ENCODE results near the gene NUDT5. TPM values are rescaled to one million over a fixed set of nuclear protein-coding genes. Genes with fewer than 3 reads are reported as not detected.

The NUDT5 gene
- 42.5 and 44.0 TPM in 2 replicates for total RNA-seq

DNA sequence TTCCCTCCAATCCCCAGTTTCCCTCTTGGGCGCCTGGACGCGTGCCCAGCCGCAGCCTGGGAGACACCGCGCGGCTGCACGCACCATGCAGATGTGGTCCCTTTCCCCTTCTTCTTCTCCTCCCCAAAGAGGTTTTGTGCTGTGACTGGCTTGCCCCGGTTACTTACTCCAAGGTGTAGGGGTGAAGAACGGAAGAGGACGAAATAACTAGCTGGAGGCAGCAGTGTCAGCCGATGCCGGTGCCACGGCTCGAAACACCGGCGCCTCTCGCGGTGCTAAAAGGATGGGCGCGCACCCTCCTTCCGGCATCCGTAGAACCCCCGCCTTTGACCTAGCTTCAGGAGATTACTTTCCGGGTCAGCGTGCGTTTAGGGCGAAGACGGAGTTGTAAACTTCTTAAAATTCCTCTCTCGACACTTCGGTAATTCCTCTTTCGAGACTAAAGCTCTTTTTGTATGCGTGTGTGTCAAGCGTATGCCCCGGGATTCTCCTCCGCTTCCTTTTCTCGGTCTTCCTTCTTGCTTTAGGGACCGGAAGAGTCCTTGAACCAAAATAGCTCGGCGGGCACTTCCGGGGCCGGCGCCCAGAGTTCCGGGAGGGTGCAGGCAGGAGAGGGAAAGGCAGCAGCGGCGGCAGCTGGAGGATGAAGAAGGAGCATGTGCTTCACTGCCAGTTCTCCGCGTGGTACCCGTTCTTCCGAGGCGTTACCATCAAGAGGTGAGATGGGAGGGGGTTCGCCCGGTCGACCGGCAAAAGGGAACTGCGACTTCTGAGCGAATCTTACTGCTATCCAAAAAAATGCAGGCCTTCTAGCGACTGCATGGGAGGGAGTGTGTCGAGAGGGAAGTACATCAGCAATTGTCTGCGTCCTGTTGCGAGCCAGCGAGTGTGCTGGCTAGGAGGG, at the start of gene NUDT5, which contains the start of gene CDC123:
Gene NUDT5 (minus strand): TSS at position 289 of the 904 bp plus-strand sequence. CDS start 9,600 bp downstream, outside the sequence.
Gene CDC123 (plus strand): TSS at position 586 of the 904 bp plus-strand sequence. CDS start 58 bp downstream, at position 644.

DNA sequence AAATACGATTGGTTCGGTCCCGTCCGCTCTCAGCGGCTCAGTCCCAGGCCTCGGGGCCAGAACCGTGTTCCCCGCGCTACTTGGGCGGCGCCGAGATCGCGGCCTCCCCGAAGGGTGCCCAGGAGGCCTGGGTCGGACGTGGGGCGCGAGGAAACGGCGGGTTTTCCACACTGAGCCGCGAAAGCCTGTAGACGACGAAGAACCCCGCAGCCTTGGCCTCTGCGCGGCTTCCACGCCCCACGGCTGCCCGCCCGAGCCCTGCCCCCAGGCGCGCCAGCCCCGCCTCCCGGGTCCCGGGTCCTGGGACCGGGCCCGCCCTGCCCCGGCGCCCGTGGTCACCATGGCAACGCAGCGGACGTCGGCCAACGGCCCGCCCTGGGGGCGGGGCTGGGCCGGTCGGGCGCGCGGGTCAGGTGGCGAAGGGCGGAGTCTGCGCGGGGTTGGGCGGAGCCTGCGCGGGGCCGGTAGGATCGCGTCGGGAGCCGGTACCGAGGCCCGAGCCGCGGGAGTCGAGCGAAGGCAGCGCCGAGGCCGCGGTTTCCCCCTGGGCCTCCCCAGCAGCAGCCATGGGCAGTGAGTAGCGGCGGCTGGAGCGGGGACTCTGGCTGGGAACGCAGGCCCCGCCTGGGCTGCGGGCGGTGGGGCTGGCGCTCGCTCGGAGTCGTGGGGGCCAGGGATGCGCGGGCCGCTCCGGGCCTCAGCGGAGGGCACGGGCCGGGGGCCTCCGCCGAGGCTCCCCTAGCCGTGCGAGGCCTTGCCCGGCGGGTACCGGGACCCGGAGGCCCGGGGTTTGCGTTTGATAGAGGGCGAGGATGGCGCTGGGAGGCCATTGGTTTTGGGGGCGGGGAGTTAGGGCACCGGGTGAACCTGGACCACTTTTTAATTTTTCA, 66.2 kb downstream of the NUDT5 start, which contains the start of gene SEC61A2:
Gene SEC61A2 (plus strand): TSS at position 456 of the 890 bp plus-strand sequence. CDS start 111 bp downstream, at position 567.

Other genes starting within 250 kb of the NUDT5 start
- gene UPF2, start 153.1 kb downstream of the NUDT5 start, total RNA-seq, result 12.4 and 16.8 TPM in 2 replicates
- 25.3 and 26.4 TPM in 2 replicates for gene DHTKD1, start 126.9 kb downstream of the NUDT5 start, total RNA-seq
- 4.6 and 5.4 TPM in 2 replicates for gene SEC61A2, start 66.2 kb downstream of the NUDT5 start, total RNA-seq
- 148 and 169 TPM in 2 replicates for gene CDC123, start 297 bp upstream of the NUDT5 start, total RNA-seq
- 0.43 and 1.4 TPM in 2 replicates for gene CAMK1D, start 153.7 kb upstream of the NUDT5 start, total RNA-seq